ENCODE results near the gene MISP. TPM values are rescaled to one million over a fixed set of nuclear protein-coding genes. Genes with fewer than 3 reads are reported as not detected.

Gene MISP
- polyA plus RNA-seq, 1 of the 3 experiments (the other 2 are of a cell fraction): 0.08 TPM

GRCh38 chr19:793806-794205 lies 42.9 kb downstream of the MISP start:
- H3K79me2 ChIP-seq (ENCODE audit: insufficient read depth): peaks cover 10% of the 10 kb centered on the region
- TF ChIP-seq CTCF (IDR thresholded peaks at IDR 0.05) (no peak), USF1 (IDR thresholded peaks at IDR 0.05; ENCODE audit: borderline replicate concordance, low read depth) (no peak)
- CTCF ChIA-PET: interaction anchor here (0.8 kb wide), 1 partner anchor 15 kb away, joined by 3 read pairs; no protein-coding TSS in a partner anchor
- POLR2A ChIA-PET: interaction anchor here (0.5 kb wide), 1 partner anchor 9 kb away, joined by 5 read pairs; no protein-coding TSS in a partner anchor
- no peak overlapping the region for H2AFZ ChIP-seq (ENCODE audit: low read depth)
- H3K9me3 ChIP-seq: no peaks in the 10 kb centered on the region
- H4K20me1 ChIP-seq (ENCODE audit: insufficient read depth): peaks cover 9% of the 10 kb centered on the region
- no peaks in the 10 kb centered on the region for H3K27me3 ChIP-seq (ENCODE audit: insufficient read depth)
- H3F3A ChIP-seq (replicated peaks; ENCODE audit: insufficient read depth): peaks cover 4% of the 10 kb centered on the region
- no peak overlapping the region for H3K4me3 ChIP-seq (ENCODE audit: low read depth in 2 of 2, low read length in 1 of 2)
- H3K36me3 ChIP-seq (replicated peaks in 1 of 2; ENCODE audit: control insufficient read depth in 1 of 2, insufficient read depth in 2 of 2, low read length in 1 of 2): no peaks in the 10 kb centered on the region
- no peaks in the 10 kb centered on the region for H3K9me2 ChIP-seq
- H3K4me2 ChIP-seq: no peak overlapping the region
- no peak for DNase-seq
- 100% methylated on average over 5 of the region's 12 CpGs for WGBS (ENCODE audit: low lambda C conversion rate)
- no peak overlapping the region for H3K27ac ChIP-seq (ENCODE audit: low read depth in 2 of 2, low read length in 1 of 2)
- H3K4me1 ChIP-seq (ENCODE audit: control insufficient read depth in 1 of 2, insufficient read depth in 2 of 2, low read depth in 1 of 2, low read length in 1 of 2): peaks cover 0 to 22% of the 10 kb centered on the region in 2 experiments; a peak in 1 of 4 replicates
- no peak overlapping the region for H3K9ac ChIP-seq

GRCh38 chr19:795073-795611 lies 44.2 kb downstream of the MISP start:
- H3K79me2 ChIP-seq (ENCODE audit: insufficient read depth): peaks cover 23% of the 10 kb centered on the region
- no peaks in the 10 kb centered on the region for H3K9me2 ChIP-seq
- no peak overlapping the region for H3K4me2 ChIP-seq
- peaks cover 23% of the 10 kb centered on the region for H4K20me1 ChIP-seq (ENCODE audit: insufficient read depth)
- no peak overlapping the region for H2AFZ ChIP-seq (ENCODE audit: low read depth)
- H3F3A ChIP-seq (replicated peaks; ENCODE audit: insufficient read depth): peaks cover 4% of the 10 kb centered on the region
- TF ChIP-seq NFIC (IDR thresholded peaks at IDR 0.05; ENCODE audit: borderline replicate concordance) (no peak), PBX3 (IDR thresholded peaks at IDR 0.05) (no peak)
- no peak overlapping the region for H3K27ac ChIP-seq (ENCODE audit: low read depth in 2 of 2, low read length in 1 of 2)
- no peak for DNase-seq
- POLR2A ChIA-PET: interaction anchor here (0.6 kb wide), 1 partner anchor 454 kb away, joined by 3 read pairs; no protein-coding TSS in a partner anchor
- H3K36me3 ChIP-seq (replicated peaks in 1 of 2; ENCODE audit: control insufficient read depth in 1 of 2, insufficient read depth in 2 of 2, low read length in 1 of 2): peaks cover under 1 to 5% of the 10 kb centered on the region in 2 experiments
- no peaks in the 10 kb centered on the region for H3K27me3 ChIP-seq (ENCODE audit: insufficient read depth)
- CTCF ChIA-PET: interaction anchor here (1.2 kb wide), 1 partner anchor 53 kb away, joined by 3 read pairs; no protein-coding TSS in a partner anchor
- no peak overlapping the region for H3K4me3 ChIP-seq (ENCODE audit: low read depth in 2 of 2, low read length in 1 of 2)
- 90% methylated on average over 7 of the region's 28 CpGs for WGBS (ENCODE audit: low lambda C conversion rate)
- no peak overlapping the region for H3K9ac ChIP-seq
- H3K4me1 ChIP-seq (ENCODE audit: control insufficient read depth in 1 of 2, insufficient read depth in 2 of 2, low read depth in 1 of 2, low read length in 1 of 2): peaks cover 8 to 27% of the 10 kb centered on the region in 2 experiments; a peak in 3 of 4 replicates
- H3K9me3 ChIP-seq: no peaks in the 10 kb centered on the region

Measured in SK-N-SH (cell line).